ENCODE measurements around the gene ACTG1. TPM values are rescaled to one million over a fixed set of nuclear protein-coding genes. Genes with fewer than 3 reads are reported as not detected.

Gene ACTG1
- total RNA-seq, 1 experiment from 2014 or later: 4,160 TPM

DNA sequence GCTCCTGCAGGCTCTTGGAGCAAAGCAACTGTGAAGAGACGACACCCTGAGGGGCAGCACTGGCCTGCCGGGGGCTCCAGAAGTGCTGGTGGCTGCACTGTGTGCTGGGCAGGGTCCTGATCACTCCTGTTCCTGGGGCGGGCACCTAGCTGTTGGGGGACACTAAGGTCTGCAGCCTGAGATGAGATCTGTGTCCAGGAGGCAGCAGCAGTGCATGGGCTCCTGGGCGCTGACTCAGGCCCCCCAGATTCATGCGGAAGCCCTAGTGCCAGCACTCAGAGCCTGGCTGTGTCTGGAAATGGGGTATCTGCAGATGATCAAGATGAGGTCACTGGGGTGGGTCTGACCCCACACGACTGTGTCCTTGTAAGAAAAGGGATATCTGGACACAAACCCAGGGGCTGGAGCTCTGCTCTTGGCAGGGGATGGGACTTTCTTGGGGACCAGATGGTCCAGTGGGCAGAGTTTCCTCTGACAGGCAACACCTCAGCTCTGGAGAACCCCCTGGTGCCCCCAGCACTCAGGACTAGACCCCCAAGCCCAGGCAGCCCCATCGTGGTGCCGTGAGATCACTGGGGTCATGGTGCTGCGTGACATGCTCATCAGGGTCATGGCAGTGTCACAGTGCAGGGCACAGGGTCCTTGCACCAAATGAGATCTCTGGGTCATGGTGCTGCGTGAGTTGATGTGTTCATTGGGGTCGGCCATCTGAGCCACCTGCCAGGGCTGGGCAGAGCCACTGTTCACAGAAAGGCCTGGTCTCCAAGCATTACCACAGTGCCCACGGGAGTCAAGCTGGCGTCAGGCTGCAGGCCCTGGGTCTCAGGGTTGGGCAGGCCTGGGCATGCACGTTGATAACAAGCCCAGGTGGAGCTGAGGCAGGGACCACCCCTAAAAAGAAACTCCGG, 30.1 kb upstream of the ACTG1 start:
- Histone ChIP-seq H3K9ac (ENCODE audit: extremely low read depth, insufficient read length, low read length) (no peak overlapping the region), H2BK15ac (ENCODE audit: low read depth, low read length) (no peak overlapping the region), H3K9me3 (ENCODE audit: control insufficient read depth, low read depth, low read length) (no peaks in the 10 kb centered on the region), H3K27ac (ENCODE audit: insufficient read length, low read depth, low read length) (no peak overlapping the region), H3K4ac (ENCODE audit: low read depth, low read length) (no peak overlapping the region), H3K18ac (ENCODE audit: insufficient read length, low read depth, low read length) (no peak overlapping the region), H2BK12ac (ENCODE audit: insufficient read length, low read depth, low read length) (no peak overlapping the region), H3K23ac (ENCODE audit: insufficient read length, low read depth, low read length) (no peak overlapping the region), H4K20me1 (ENCODE audit: control insufficient read depth, insufficient read depth, insufficient read length) (peaks cover 2% of the 10 kb centered on the region), H3K4me2 (ENCODE audit: insufficient read depth, insufficient read length, low read length) (no peak overlapping the region), H2BK20ac (ENCODE audit: low read depth, low read length, poor library complexity, severe bottlenecking) (no peak overlapping the region), H4K8ac (replicated peaks; ENCODE audit: insufficient read length, low read depth, low read length) (no peak overlapping the region), H2BK120ac (ENCODE audit: low read depth, low read length, poor library complexity, severe bottlenecking) (no peak overlapping the region), H3K79me1 (ENCODE audit: insufficient read depth, low read depth, low read length, poor library complexity, severe bottlenecking) (no peaks in the 10 kb centered on the region), H2AFZ (ENCODE audit: low read length) (no peak overlapping the region), H2BK5ac (ENCODE audit: insufficient read length, low read length) (no peak overlapping the region), H2AK5ac (ENCODE audit: insufficient read length, low read length) (no peak overlapping the region), H3K27me3 (ENCODE audit: insufficient read depth, low read length) (no peaks in the 10 kb centered on the region), H3K56ac (ENCODE audit: insufficient read length, low read depth, low read length) (no peak overlapping the region), H3T11ph (ENCODE audit: low read length) (no peak overlapping the region), H3K14ac (ENCODE audit: insufficient read depth, low read length) (no peak overlapping the region), H4K91ac (ENCODE audit: insufficient read length, low read depth, low read length) (no peak overlapping the region), H3K4me1 (ENCODE audit: insufficient read depth, low read length) (no peaks in the 10 kb centered on the region), H4K5ac (ENCODE audit: insufficient read length, low read depth, low read length) (no peak overlapping the region), H3K79me2 (ENCODE audit: insufficient read depth, low read length) (no peaks in the 10 kb centered on the region), H3K23me2 (ENCODE audit: insufficient read length, low read depth, low read length, poor library complexity, severe bottlenecking) (no peaks in the 10 kb centered on the region)
- DNase-seq: no peak
- Mint-ChIP-seq H3K27me3 (ENCODE audit: low read depth) (no peaks in the 10 kb centered on the region), H3K9me3 (no peaks in the 10 kb centered on the region), H3K4me3 (no peak overlapping the region), H3K4me1 (0 out of 4 replicates have a peak, but pooled peaks cover 4 to 5% of the 10 kb centered on the region in 2 experiments), H3K36me3 (ENCODE audit: insufficient read depth in 1 of 3, low read depth in 3 of 3) (peaks cover 11 to 41% (median 26%) of the 10 kb centered on the region in 3 experiments), H3K27ac (no peak overlapping the region; a peak in 1 of 7 replicates)
- no CpG with 5 or more reads among the region's 15 CpGs for WGBS (ENCODE audit: extremely low coverage, insufficient read length, low lambda C conversion rate)
- TF ChIP-seq, protein P1, sequence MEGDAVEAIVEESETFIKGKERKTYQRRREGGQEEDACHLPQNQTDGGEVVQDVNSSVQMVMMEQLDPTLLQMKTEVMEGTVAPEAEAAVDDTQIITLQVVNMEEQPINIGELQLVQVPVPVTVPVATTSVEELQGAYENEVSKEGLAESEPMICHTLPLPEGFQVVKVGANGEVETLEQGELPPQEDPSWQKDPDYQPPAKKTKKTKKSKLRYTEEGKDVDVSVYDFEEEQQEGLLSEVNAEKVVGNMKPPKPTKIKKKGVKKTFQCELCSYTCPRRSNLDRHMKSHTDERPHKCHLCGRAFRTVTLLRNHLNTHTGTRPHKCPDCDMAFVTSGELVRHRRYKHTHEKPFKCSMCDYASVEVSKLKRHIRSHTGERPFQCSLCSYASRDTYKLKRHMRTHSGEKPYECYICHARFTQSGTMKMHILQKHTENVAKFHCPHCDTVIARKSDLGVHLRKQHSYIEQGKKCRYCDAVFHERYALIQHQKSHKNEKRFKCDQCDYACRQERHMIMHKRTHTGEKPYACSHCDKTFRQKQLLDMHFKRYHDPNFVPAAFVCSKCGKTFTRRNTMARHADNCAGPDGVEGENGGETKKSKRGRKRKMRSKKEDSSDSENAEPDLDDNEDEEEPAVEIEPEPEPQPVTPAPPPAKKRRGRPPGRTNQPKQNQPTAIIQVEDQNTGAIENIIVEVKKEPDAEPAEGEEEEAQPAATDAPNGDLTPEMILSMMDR (conservative IDR thresholded peaks at IDR 0.05): no peak

Measured in H9 (cell line).